ENCODE measurements around the gene FUOM. TPM values are rescaled to one million over a fixed set of nuclear protein-coding genes. Genes with fewer than 3 reads are reported as not detected.

FUOM gene
- 5.1 TPM for total RNA-seq
- long read RNA-seq, partial matches to known transcripts: 1 of 3 reads
- long read RNA-seq, other reads (novel, unspliced or antisense): 1 of 3 reads

GRCh38 chr10:133357285-133358161 is at the start of gene FUOM:
Gene FUOM, minus strand, starts transcription at chr10:133358019. Its CDS starts 12 bp downstream, at chr10:133358007.
- peaks cover 31% of the 10 kb centered on the region for H3K4me1 ChIP-seq
- H3K4me3 ChIP-seq: peak within 1 kb of the TSS; percentile 80
- H3K27me3 ChIP-seq (ENCODE audit: low read depth): no peaks in the 10 kb centered on the region
- no peaks in the 10 kb centered on the region for H3K9me3 ChIP-seq (replicated peaks)
- no peak for TF ChIP-seq CTCF (IDR thresholded peaks at IDR 0.05; ENCODE audit: borderline replicate concordance)
- peak within 1 kb of the TSS; percentile 76 for H3K27ac ChIP-seq (replicated peaks)
- peaks cover 8% of the 10 kb centered on the region for H3K36me3 ChIP-seq
- intact Hi-C loops (cut with micrococcal nuclease): no loop called here
- peak; percentile 55 for DNase-seq

GRCh38 chr10:133405844-133406527 is 48.2 kb upstream of the FUOM start:
- DNase-seq: no peak
- intact Hi-C loops (cut with micrococcal nuclease): no loop called here
- Histone ChIP-seq H3K36me3 (peaks cover 94% of the 10 kb centered on the region), H3K27me3 (ENCODE audit: low read depth) (no peaks in the 10 kb centered on the region), H3K9me3 (replicated peaks) (peaks cover 26% of the 10 kb centered on the region), H3K27ac (replicated peaks) (no peak overlapping the region), H3K4me3 (no peak overlapping the region), H3K4me1 (peaks cover 1% of the 10 kb centered on the region)
- TF ChIP-seq CTCF (IDR thresholded peaks at IDR 0.05; ENCODE audit: borderline replicate concordance): no peak

- intact Hi-C loops (cut with micrococcal nuclease): no loop called here
Measured at GRCh38 chr10:133405272-133405671, 47.5 kb upstream of the FUOM start.

GRCh38 chr10:133403784-133404183 is 46.0 kb upstream of the FUOM start:
- intact Hi-C loops (cut with micrococcal nuclease): no loop called here
- no peak overlapping the region for H3K4me3 ChIP-seq
- H3K9me3 ChIP-seq (replicated peaks): peaks cover 6% of the 10 kb centered on the region
- no peaks in the 10 kb centered on the region for H3K27me3 ChIP-seq (ENCODE audit: low read depth)
- DNase-seq: no peak
- TF ChIP-seq CTCF (IDR thresholded peaks at IDR 0.05; ENCODE audit: borderline replicate concordance): no peak
- H3K36me3 ChIP-seq: peaks cover 93% of the 10 kb centered on the region
- H3K27ac ChIP-seq (replicated peaks): no peak overlapping the region
- H3K4me1 ChIP-seq: peaks cover 5% of the 10 kb centered on the region

More at GRCh38 chr10:133405272-133405671, 47.5 kb upstream of the FUOM start:
- no peak for TF ChIP-seq CTCF (IDR thresholded peaks at IDR 0.05; ENCODE audit: borderline replicate concordance)
- Histone ChIP-seq H3K27me3 (ENCODE audit: low read depth) (no peaks in the 10 kb centered on the region), H3K27ac (replicated peaks) (no peak overlapping the region), H3K9me3 (replicated peaks) (peaks cover 19% of the 10 kb centered on the region), H3K36me3 (peaks cover 93% of the 10 kb centered on the region), H3K4me1 (peaks cover 5% of the 10 kb centered on the region), H3K4me3 (no peak overlapping the region)
- no peak for DNase-seq

GRCh38 chr10:133403359-133403758 is 45.5 kb upstream of the FUOM start:
- Histone ChIP-seq H3K4me3 (no peak overlapping the region), H3K36me3 (peaks cover 93% of the 10 kb centered on the region), H3K4me1 (peaks cover 5% of the 10 kb centered on the region), H3K27me3 (ENCODE audit: low read depth) (no peaks in the 10 kb centered on the region), H3K27ac (replicated peaks) (no peak overlapping the region), H3K9me3 (replicated peaks) (peaks cover 2% of the 10 kb centered on the region)
- intact Hi-C loops (cut with micrococcal nuclease): no loop called here
- TF ChIP-seq CTCF (IDR thresholded peaks at IDR 0.05; ENCODE audit: borderline replicate concordance): no peak
- DNase-seq: no peak

Data from left ventricle myocardium inferior (tissue), 1 donor.